Activated CD4-positive, alpha-beta T cell treated with anti-CD3 and anti-CD28 coated beads for 1 hour (primary cell): ENCODE measurements around the gene NPAT.
"Not testable (repeated sequence)": the region's sequence is repeated elsewhere in the genome, so short reads cannot be mapped to it uniquely, and the experiment has no call there.

ENCODE experiments used
- DNase-seq: peaks from one replicate; pipeline ENCODE4 v3.0.0-alpha.2; 2020

NPAT gene

GRCh38 chr11:108148556-108148955 lies 73.9 kb downstream of the NPAT start:
- DNase-seq: no peak

DNA sequence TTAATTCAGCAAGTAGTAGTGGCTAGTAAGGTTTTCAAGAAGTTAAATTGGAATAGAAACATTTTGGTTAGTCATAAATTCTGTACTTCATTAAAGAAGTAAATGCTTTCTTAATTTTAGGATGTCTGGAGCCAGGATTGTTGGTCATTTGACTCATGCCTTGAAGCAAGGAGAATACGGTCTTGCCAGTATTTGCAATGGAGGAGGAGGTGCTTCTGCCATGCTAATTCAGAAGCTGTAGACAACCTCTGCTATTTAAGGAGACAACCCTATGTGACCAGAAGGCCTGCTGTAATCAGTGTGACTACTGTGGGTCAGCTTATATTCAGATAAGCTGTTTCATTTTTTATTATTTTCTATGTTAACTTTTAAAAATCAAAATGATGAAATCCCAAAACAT lies 75.3 kb downstream of the NPAT start:
- DNase-seq: no peak

- no peak for DNase-seq
Observed at GRCh38 chr11:108144615-108145014, 77.8 kb downstream of the NPAT start.

- no peak for DNase-seq
Observed at GRCh38 chr11:108142304-108142703, 80.1 kb downstream of the NPAT start.

DNA sequence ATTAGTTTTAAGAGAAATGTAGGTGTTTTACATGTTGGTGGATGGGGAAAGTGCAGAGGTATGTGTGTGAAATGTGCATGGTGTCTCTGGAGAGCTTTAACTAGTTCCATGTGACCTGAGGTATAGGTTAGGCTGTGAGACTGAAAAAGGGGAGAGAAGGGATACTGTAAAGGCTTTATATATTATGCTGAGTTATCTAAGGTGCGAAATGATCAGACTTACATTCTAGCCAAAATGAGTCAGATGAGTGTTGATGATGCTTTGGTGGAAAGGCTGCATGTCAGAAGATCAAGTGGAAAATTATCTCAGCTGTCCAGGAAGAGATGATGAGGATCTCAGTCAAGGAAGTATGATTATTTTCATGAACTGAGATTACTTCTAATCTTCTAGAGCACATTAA lies 85.2 kb downstream of the NPAT start:
- DNase-seq: no peak

DNA sequence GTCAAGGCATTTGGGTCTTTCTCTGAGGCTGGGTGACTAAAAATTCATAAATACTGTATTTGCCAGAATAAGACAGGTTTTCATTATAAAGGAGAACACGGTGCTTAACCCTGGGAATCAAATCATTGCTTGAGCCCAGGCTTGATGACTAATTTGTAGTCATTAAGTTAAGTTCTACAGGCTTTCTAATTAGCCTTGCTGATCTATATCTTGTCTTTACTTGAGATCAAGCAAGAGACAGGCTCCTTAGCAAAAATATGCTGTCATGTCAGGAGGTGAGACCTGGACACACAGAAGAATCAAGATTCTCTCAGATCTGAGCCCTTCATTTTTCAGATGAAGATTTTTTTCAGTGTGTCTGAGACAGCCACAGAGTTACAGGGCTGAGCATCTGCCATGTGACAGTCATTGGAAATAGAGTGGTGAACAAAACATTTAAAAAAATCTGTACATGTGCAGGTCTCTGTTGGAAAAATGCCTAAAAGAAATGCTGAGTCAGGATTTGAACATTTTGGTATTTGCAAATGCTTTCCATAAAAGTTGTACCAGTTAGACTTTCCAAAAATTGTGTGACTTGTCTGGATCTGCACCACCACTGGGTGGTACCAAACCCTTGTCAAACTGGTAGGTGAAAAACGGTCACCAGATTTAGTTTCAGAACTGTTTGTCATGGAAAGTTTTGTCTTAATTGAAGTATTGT lies 86.4 kb downstream of the NPAT start:
- no peak for DNase-seq

DNA sequence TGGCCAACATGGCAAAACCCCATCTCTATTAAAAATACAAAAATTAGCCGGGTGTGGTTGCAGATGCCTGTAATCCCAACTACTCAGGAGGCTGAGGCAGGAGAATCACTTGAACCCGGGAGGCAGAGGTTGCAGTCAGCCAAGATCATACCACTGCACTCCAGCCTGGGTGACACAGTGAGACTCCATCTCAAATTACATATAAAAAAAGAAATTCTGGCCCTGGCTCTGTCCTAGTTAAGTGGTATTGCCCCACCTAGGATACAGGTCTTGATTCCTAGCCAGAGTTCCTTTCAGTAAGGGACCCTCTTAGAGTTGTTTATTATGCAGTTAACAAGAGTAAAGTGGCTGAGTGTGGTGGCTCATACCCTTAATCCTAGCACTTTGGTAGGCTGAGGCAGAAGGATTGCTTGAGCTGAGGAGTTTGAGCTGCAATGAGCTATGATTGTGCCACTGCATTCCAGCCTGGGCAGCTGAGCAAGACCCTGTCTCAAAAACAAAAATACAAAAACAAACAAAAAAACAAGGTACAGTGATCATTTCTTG lies 89.4 kb downstream of the NPAT start:
- DNase-seq: not testable (repeated sequence)

DNA sequence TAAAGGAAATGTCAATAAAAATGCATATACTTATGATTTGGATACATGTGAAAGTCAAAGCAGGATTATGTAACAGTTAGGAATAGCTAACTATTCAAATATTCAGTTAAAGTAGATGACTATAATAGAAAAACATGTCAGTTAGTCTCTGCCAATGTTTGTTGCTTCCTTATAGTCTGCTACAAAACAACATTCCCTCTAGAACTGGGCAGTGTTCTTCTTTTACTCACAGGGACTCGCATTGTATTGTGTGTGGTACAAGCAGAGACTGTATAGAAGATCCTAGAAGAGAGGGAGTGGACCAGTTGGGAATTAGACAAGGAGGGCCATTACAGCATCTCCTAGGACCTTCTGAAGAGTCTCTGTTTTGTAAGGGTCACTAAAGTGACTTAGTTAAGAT lies 90.4 kb downstream of the NPAT start:
- no peak for DNase-seq

GRCh38 chr11:108128772-108129171 lies 93.7 kb downstream of the NPAT start:
- no peak for DNase-seq

DNA sequence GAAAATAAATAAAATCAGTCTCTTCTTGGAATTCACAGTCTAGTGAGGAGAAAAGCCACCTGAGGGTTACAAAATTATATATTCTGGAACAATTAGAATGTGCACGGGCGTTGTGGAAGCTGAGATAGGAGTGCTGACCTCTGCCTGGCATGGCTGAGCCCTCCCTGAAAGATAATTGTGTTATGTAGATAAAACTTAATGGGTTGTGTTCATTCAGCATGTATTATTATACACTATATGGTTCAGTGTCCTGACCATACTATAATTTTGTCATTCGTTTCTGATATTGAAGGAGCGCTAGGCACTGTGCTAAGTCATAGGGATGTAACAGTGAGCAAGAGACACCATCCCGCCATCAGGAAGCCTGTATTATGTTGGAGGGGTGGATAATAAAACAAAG lies 97.3 kb downstream of the NPAT start:
- no peak for DNase-seq

- DNase-seq: no peak
Observed at GRCh38 chr11:108122166-108122628, 100.2 kb downstream of the NPAT start.

DNA sequence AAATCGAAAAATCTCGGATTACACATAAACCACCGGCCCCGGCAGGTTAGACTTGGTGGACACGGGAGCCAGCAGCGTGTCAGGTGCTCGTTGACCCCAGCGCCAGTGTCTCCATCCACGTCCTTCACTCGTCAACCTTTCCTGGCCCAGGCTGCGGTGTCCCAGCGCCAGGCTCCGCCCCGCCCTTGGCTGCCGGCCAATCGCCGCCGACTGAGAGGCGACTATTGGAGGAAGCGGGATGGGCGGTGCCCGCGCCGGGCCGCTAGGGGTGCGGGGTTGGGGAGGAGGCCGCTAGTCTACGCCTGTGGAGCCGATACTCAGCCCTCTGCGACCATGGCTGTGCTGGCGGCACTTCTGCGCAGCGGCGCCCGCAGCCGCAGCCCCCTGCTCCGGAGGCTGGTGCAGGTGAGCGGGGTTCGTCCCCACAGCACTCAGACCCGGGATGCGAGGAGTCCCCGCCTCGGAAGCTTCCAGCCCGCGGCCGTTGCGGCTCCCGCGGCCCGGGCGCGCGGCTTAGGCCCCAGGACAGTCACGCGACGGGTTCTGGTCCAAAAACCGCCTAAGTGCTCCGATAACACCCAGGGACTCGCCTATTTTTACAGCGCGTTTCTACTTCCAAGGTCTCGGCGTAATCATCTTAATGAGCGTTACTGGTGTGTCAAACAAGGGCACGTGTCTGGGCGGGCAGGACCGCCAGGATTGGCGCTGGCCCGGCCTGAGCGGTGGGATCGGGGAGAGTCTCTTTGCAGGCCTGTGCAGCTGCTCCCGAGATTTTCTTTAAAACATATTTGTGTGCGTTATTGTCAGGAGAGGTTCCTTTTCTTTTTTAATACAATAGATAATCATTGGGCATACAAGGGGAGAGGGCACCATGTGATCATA lies 100.9 kb downstream of the NPAT start, which contains the start of gene ACAT1:
TSS of gene ACAT1 (plus strand) at position 294 of the 882 bp plus-strand sequence. CDS start at position 334, 40 bp downstream.
- peak; percentile 92 for DNase-seq

GRCh38 chr11:108120936-108121273 lies 101.5 kb downstream of the NPAT start:
- not testable (repeated sequence) for DNase-seq

DNA sequence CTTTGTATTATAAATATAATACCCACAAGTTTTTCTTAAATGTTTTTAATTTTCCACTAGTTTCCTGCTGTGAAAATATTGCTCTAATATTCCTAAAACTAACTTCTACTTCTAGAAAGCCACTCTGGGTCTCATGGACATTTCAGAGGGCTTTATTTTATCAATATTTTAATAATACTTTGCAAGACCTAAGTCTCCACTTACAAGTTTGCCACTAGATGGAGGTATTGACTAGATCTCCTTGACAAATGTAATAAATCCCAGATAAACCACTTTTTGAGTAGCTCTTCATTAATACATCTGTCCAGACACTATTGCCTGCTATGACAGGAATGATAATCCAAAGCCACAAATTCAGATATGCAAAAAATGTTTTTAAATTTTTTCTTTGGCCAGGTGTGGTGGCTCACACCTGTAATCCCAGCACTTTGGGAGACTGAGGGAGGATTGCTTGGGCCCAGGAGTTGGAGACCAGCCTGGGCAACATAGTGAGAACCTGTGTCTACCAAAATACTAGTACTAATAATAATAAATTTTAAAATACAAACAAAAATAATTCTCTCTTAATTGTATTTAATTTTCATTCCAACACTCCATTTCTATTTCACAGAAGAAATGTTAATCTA lies 104.6 kb downstream of the NPAT start:
- DNase-seq: no peak

DNA sequence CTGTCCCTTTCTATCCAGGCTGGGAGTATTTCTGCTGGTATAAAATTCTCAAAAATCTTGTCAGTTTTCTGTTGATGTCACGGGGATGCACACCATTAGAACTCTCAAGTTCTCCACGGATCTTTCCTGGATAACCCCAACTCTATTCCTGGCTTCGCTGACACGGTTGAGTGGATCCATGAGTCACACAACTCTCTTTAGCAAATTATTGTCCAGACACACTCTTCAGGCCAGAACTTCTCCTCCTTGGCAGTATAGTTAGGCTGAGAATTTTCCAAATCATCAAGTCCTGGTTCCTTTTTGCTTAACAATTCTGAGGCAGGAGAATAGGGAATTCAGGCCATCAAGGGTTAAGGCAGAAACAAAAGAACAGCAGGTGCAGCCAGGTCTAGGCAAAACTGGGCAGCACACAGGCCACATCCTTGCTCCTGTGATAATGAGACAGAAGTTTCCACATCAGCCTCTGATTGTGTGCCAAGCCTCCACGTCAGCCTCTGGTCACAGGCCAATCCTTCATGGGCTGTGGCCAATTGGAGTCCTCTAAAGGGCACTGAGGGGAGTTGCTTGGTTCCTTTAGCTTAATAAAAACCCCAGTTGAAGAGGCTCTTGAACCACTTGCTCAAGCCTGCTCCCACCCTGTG lies 106.8 kb downstream of the NPAT start:
- no peak for DNase-seq

- DNase-seq: no peak
Observed at GRCh38 chr11:108112057-108112456, 110.4 kb downstream of the NPAT start.

GRCh38 chr11:108111126-108111525 lies 111.3 kb downstream of the NPAT start:
- no peak for DNase-seq
